Stomach (tissue), 4 donors: ENCODE results near the gene HJURP.

Experiments used
- CTCF ChIP-seq, 7 experiments: fragments of 450-650 bp in 4 of 7; fragments of 200-600 bp in 3 of 7; sonication (generic) in 3 of 7; IDR thresholded peaks; one replicate each; pipeline ENCODE4 v1.5.1; 2016 to 2019; ENCODE audit warnings: antibody characterized with exemption in 7 of 7, control low read depth in 2 of 7, mild to moderate bottlenecking in 1 of 7
- POLR2A ChIP-seq, 4 donors: fragments of 450-650 bp; IDR thresholded peaks; one replicate each; pipeline ENCODE4 v1.6.1; 2016; ENCODE audit warnings: antibody characterized with exemption in 4 of 4, control low read depth in 2 of 4, mild to moderate bottlenecking in 1 of 4, moderate library complexity in 1 of 4

GRCh38 chr2:233829193-233830110, 24.9 kb downstream of the HJURP start:
- TF ChIP-seq POLR2A (IDR thresholded peaks at IDR 0.05) (no peak), CTCF (IDR thresholded peaks at IDR 0.05) (no peak)
